Measurements from ENCODE around the gene YKT6. TPM values are rescaled to one million over a fixed set of nuclear protein-coding genes. Genes with fewer than 3 reads are reported as not detected.

YKT6 gene
- total RNA-seq, 1 donor from 2014 or later = 89.5 TPM

GRCh38 chr7:44247868-44248651 lies 47.3 kb downstream of the YKT6 start:
- H3K9me3 Mint-ChIP-seq (ENCODE audit: unreplicated experiment) = no peaks in the 10 kb centered on the region
- no peak overlapping the region for H3K27ac Mint-ChIP-seq (ENCODE audit: unreplicated experiment)
- no peak for DNase-seq (ENCODE audit: extremely low spot score, unreplicated experiment)
- H3K27me3 Mint-ChIP-seq (ENCODE audit: unreplicated experiment) = no peaks in the 10 kb centered on the region
- TF ChIP-seq, protein P1, sequence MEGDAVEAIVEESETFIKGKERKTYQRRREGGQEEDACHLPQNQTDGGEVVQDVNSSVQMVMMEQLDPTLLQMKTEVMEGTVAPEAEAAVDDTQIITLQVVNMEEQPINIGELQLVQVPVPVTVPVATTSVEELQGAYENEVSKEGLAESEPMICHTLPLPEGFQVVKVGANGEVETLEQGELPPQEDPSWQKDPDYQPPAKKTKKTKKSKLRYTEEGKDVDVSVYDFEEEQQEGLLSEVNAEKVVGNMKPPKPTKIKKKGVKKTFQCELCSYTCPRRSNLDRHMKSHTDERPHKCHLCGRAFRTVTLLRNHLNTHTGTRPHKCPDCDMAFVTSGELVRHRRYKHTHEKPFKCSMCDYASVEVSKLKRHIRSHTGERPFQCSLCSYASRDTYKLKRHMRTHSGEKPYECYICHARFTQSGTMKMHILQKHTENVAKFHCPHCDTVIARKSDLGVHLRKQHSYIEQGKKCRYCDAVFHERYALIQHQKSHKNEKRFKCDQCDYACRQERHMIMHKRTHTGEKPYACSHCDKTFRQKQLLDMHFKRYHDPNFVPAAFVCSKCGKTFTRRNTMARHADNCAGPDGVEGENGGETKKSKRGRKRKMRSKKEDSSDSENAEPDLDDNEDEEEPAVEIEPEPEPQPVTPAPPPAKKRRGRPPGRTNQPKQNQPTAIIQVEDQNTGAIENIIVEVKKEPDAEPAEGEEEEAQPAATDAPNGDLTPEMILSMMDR (IDR thresholded peaks at IDR 0.05) = no peak
- H3K4me1 Mint-ChIP-seq (ENCODE audit: unreplicated experiment) = no peaks in the 10 kb centered on the region
- no peaks in the 10 kb centered on the region for H3K36me3 Mint-ChIP-seq (ENCODE audit: unreplicated experiment)
- H3K4me3 Mint-ChIP-seq (ENCODE audit: unreplicated experiment) = no peak overlapping the region

GRCh38 chr7:44249639-44250234 lies 49.0 kb downstream of the YKT6 start:
- Mint-ChIP-seq H3K4me1 (ENCODE audit: unreplicated experiment) (no peaks in the 10 kb centered on the region), H3K4me3 (ENCODE audit: unreplicated experiment) (no peak overlapping the region), H3K27ac (ENCODE audit: unreplicated experiment) (no peak overlapping the region), H3K27me3 (ENCODE audit: unreplicated experiment) (no peaks in the 10 kb centered on the region), H3K36me3 (ENCODE audit: unreplicated experiment) (no peaks in the 10 kb centered on the region), H3K9me3 (ENCODE audit: unreplicated experiment) (no peaks in the 10 kb centered on the region)
- TF ChIP-seq, protein P1 (IDR thresholded peaks at IDR 0.05) = no peak
- no peak for DNase-seq (ENCODE audit: extremely low spot score, unreplicated experiment)

- DNase-seq (ENCODE audit: extremely low spot score, unreplicated experiment) = no peak
- Mint-ChIP-seq H3K4me1 (ENCODE audit: unreplicated experiment) (no peaks in the 10 kb centered on the region), H3K9me3 (ENCODE audit: unreplicated experiment) (no peaks in the 10 kb centered on the region), H3K27ac (ENCODE audit: unreplicated experiment) (no peak overlapping the region), H3K4me3 (ENCODE audit: unreplicated experiment) (no peak overlapping the region), H3K27me3 (ENCODE audit: unreplicated experiment) (no peaks in the 10 kb centered on the region), H3K36me3 (ENCODE audit: unreplicated experiment) (no peaks in the 10 kb centered on the region)
- TF ChIP-seq, protein P1 (IDR thresholded peaks at IDR 0.05) = no peak
Measured at GRCh38 chr7:44251269-44251668, 50.5 kb downstream of the YKT6 start.

DNA sequence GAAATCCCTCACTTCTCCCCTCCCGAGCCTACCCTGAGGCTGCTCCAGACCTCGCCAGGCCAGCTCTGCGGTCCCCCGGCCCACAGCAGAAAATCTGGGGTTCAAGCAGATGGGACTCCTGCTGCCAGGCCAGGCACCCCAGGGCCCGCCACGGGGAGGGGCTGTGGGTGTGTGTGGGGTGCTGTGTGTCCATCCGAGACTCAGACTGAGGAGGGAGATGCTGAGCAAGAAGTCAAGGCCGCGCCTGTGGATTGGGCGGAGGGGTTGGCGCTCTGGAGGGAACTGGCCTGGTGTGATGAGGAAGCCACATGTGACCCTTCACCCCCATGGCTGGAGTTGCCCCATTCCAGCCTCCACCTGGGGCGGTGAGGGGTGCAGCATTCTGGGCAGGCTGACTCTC lies 51.1 kb downstream of the YKT6 start:
- no peak overlapping the region for H3K27ac Mint-ChIP-seq (ENCODE audit: unreplicated experiment)
- DNase-seq (ENCODE audit: extremely low spot score, unreplicated experiment) = no peak
- TF ChIP-seq, protein P1 (IDR thresholded peaks at IDR 0.05) = no peak
- H3K4me1 Mint-ChIP-seq (ENCODE audit: unreplicated experiment) = no peaks in the 10 kb centered on the region
- H3K27me3 Mint-ChIP-seq (ENCODE audit: unreplicated experiment) = no peaks in the 10 kb centered on the region
- H3K9me3 Mint-ChIP-seq (ENCODE audit: unreplicated experiment) = no peaks in the 10 kb centered on the region
- no peak overlapping the region for H3K4me3 Mint-ChIP-seq (ENCODE audit: unreplicated experiment)
- no peaks in the 10 kb centered on the region for H3K36me3 Mint-ChIP-seq (ENCODE audit: unreplicated experiment)

- H3K9me3 Mint-ChIP-seq (ENCODE audit: unreplicated experiment) = no peaks in the 10 kb centered on the region
- H3K27ac Mint-ChIP-seq (ENCODE audit: unreplicated experiment) = no peak overlapping the region
- H3K4me1 Mint-ChIP-seq (ENCODE audit: unreplicated experiment) = peaks cover 11% of the 10 kb centered on the region
- DNase-seq (ENCODE audit: extremely low spot score, unreplicated experiment) = no peak
- H3K27me3 Mint-ChIP-seq (ENCODE audit: unreplicated experiment) = no peaks in the 10 kb centered on the region
- no peak overlapping the region for H3K4me3 Mint-ChIP-seq (ENCODE audit: unreplicated experiment)
- no peaks in the 10 kb centered on the region for H3K36me3 Mint-ChIP-seq (ENCODE audit: unreplicated experiment)
- TF ChIP-seq, protein P1 (IDR thresholded peaks at IDR 0.05) = no peak
Measured at GRCh38 chr7:44256459-44256858, 55.7 kb downstream of the YKT6 start.
